ENCODE measurements around the gene ADGRF5.
"Not testable (repeated sequence)": the region's sequence is repeated elsewhere in the genome, so short reads cannot be mapped to it uniquely, and the experiment has no call there.

ADGRF5 gene

DNA sequence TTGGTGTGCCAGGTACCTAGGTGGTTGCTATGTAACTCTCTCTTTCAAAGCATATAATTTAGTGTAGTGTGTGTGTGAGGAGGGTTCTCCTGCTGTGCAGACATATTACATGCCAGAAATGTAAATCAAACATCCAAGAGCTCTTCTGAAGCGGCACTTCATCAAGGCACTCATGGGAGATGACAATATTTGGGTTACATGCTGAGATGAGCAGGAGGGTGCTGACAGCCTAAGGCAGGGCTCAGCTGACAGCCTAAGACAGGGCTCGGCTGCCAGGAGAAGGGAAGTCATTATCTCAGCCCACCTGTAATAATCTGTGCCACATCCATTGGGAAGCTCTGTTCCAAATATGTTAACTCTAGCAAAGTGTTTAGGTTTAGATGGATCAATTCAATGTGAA lies 39.1 kb downstream of the ADGRF5 start:
- Mint-ChIP-seq H3K27me3 (no peaks in the 10 kb centered on the region), H3K9me3 (no peaks in the 10 kb centered on the region), H3K4me1 (no peaks in the 10 kb centered on the region), H3K4me3 (no peak overlapping the region), H3K27ac (no peak overlapping the region), H3K36me3 (no peaks in the 10 kb centered on the region)
- ATAC-seq, result no peak

DNA sequence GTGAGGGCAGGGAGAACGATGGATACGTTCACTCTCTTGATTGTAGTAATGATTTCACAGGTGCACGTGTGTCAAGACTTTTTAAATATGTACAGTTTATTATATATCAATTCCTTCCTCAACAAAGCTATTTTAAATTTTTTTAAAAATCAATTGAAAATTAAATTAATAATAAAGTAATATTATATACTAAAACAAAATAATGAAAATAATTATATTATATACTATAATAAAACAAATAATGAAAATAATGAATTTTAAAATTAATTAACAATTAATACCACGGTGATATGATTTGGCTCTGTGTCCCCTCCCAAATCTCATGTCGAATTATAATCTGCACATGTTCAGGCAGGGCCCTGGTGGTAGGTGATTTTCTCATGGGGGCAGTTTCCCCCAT lies 42.7 kb downstream of the ADGRF5 start:
- H3K27ac Mint-ChIP-seq, result no peak overlapping the region
- no peak overlapping the region for H3K4me3 Mint-ChIP-seq
- H3K36me3 Mint-ChIP-seq, result no peaks in the 10 kb centered on the region
- H3K27me3 Mint-ChIP-seq, result peaks cover 9% of the 10 kb centered on the region
- ATAC-seq, result no peak
- no peaks in the 10 kb centered on the region for H3K9me3 Mint-ChIP-seq
- no peaks in the 10 kb centered on the region for H3K4me1 Mint-ChIP-seq

DNA sequence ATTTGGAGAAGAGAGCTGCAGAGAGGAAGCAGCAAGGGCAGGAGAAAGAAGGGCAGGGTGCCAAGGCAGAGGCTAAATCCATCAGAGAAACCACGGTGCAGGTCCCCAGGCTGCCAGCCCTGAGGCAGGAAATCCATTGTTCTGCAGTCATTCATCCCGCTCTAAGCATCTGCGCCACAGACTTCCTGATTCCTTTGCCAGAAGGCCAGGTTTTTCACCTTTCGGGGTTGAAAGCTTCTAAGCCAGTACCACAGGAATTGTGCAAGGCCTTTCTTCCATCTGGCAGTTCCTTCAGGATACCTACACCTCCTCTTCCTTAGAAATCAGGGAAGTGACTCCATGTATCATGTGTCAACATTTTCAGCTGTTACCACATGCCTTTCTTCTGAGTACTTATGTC lies 45.6 kb downstream of the ADGRF5 start:
- Mint-ChIP-seq H3K27ac (no peak overlapping the region), H3K27me3 (peaks cover 9% of the 10 kb centered on the region), H3K4me3 (no peak overlapping the region), H3K36me3 (no peaks in the 10 kb centered on the region), H3K4me1 (no peaks in the 10 kb centered on the region), H3K9me3 (no peaks in the 10 kb centered on the region)
- ATAC-seq, result no peak

DNA sequence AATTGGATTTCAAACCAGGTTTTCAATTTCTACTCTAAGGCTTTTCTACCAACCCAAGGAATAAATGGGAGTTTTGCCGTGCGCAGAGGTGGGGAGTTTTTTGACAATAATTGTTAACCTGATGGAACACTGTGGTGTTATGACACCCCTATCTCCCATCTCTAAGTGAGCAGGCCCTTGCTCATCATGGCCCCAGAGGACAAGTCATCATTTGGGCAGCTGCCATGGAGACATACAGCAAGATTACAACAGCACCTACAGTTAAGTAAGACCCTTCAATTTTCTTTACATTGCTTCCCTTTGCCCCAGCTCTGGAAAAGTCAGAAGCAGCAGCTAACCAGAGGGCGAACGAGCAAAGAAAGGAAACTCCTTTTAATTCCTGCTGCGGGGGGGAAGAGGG lies 54.3 kb downstream of the ADGRF5 start:
- no peak for ATAC-seq
- Mint-ChIP-seq H3K27ac (no peak overlapping the region), H3K27me3 (no peaks in the 10 kb centered on the region)

DNA sequence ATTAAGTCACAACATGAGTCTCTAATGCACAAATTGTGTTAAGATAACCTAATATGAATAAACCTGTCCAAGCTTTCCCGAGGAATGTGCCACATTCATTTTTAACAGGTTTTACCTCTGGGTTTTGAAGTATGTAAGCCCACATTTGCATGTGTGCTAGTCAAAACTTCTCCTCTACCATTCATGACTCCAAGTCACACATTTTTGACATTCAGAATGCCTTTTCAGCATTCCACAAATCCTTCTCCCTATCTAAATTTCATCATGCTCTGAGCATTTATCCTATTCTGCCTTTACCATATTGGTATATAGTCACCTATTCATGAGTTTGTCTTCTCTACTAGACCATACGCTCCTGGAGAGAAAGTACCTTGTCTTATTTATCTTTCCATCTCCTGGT lies 56.5 kb downstream of the ADGRF5 start:
- no peaks in the 10 kb centered on the region for H3K9me3 Mint-ChIP-seq
- no peaks in the 10 kb centered on the region for H3K36me3 Mint-ChIP-seq
- no peaks in the 10 kb centered on the region for H3K27me3 Mint-ChIP-seq
- H3K4me1 Mint-ChIP-seq, result no peaks in the 10 kb centered on the region
- H3K27ac Mint-ChIP-seq, result no peak overlapping the region
- ATAC-seq, result no peak
- no peak overlapping the region for H3K4me3 Mint-ChIP-seq

More for the DNA sequence above, 54.3 kb downstream of the ADGRF5 start:
- no peaks in the 10 kb centered on the region for H3K9me3 Mint-ChIP-seq
- H3K36me3 Mint-ChIP-seq, result no peaks in the 10 kb centered on the region
- H3K4me1 Mint-ChIP-seq, result no peaks in the 10 kb centered on the region
- H3K4me3 Mint-ChIP-seq, result no peak overlapping the region

DNA sequence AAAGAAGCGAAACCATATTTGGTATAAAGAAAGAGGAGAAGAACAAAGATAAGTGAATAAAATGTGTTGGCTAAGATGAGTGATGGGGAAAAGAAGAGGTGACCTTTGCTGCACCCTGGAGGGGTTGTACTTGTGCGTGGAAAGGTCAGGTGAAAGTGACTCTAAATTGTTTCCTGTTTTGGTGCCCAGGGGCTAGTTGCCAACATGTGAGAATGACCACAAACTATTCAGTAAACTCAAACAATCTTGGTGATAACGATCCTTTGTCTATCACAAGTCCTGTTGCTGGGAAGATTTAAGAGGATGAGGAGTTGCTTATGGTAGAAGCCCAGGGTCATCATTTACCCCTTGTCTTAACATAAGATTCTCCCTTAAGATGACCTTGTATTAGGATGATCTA lies 57.9 kb downstream of the ADGRF5 start:
- Mint-ChIP-seq H3K36me3 (no peaks in the 10 kb centered on the region), H3K4me1 (no peaks in the 10 kb centered on the region), H3K27ac (no peak overlapping the region), H3K4me3 (no peak overlapping the region), H3K27me3 (no peaks in the 10 kb centered on the region), H3K9me3 (no peaks in the 10 kb centered on the region)
- no peak for ATAC-seq

DNA sequence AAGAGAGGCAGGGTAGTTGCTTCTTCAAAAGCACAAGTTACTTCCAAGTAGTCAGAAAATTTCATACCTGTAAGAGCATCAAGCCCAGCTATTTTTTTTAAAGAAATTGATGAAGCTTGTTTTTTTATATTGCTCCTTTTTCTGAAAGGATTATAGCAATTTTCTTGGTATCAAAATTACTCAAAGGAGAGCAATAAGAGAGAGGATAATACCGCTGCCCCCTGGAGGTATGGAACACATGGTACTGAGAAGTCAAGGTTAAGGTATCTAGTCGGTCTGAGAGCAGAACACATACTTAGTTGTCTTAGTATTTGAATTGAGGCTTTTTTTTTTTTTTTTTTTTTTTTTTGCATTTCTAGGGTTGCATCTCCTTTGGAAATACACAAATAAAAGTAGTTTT lies 59.4 kb downstream of the ADGRF5 start:
- ATAC-seq, result no peak
- no peaks in the 10 kb centered on the region for H3K36me3 Mint-ChIP-seq
- no peaks in the 10 kb centered on the region for H3K9me3 Mint-ChIP-seq
- no peaks in the 10 kb centered on the region for H3K4me1 Mint-ChIP-seq
- no peak overlapping the region for H3K4me3 Mint-ChIP-seq
- H3K27me3 Mint-ChIP-seq, result no peaks in the 10 kb centered on the region
- no peak overlapping the region for H3K27ac Mint-ChIP-seq

DNA sequence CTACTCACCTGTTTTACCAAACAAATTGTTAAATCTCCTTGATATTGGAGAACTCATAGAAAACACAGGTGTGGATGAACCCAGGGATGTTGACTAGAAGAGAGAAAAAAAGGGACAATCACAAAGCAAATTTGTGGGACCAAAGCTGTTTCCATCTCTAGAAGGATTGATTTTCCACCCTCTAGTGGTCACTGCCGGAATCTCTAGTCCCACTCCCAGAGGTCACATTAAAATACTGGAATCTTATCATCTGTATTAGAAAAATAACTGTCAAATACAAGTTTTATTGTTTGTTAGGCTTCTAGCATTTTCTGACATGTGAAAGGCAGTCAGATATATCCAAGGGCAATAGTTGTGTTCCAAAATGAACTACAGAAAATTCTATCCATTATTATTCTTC lies 65.8 kb downstream of the ADGRF5 start:
- H3K4me1 Mint-ChIP-seq, H3K4me3 Mint-ChIP-seq, H3K9me3 Mint-ChIP-seq, H3K27ac Mint-ChIP-seq, H3K36me3 Mint-ChIP-seq, ATAC-seq: not testable (repeated sequence)
- peaks cover 12% of the 10 kb centered on the region for H3K27me3 Mint-ChIP-seq

DNA sequence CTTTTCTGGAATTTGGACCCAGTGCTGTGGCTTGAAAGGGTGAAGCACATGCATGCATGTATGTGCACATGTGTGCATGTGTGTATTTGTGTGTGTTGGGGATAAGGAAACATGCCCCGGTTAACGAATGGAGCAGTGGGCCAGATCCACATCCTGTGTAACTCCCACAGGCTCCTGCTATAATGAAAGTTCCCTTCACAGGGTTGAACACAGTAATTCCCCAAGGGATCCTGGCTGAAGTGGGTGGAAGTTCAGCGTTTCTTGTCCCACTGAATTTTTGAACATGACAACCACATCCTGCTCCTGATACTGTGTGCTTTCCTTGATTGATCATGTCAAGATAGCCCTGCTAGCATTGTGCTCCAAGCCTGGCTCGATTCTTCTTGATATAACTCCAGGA lies 70.2 kb downstream of the ADGRF5 start:
- not testable (repeated sequence) for H3K9me3 Mint-ChIP-seq, H3K4me3 Mint-ChIP-seq, H3K27ac Mint-ChIP-seq, H3K36me3 Mint-ChIP-seq, ATAC-seq
- peaks cover 14% of the 10 kb centered on the region for H3K4me1 Mint-ChIP-seq
- peaks cover 27% of the 10 kb centered on the region for H3K27me3 Mint-ChIP-seq

DNA sequence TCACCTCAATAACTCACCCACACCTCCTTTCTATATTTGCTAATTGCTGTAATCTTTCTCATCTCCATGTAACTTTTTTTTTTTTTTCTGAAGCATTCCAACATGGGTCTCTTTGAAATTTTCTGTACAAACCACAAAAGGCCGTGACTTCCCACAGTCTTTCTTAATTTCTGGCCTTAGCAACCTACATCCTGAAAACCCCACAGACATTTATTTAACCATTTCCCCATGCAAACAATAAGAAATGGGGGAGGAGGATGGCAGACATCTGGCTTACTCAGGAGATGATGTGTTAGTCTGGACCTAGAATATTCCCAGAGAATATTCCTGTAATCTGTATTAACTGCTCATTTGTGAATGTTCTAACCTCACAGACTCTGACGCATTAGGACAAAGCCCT lies 70.9 kb downstream of the ADGRF5 start:
- Mint-ChIP-seq H3K4me3 (no peak overlapping the region), H3K36me3 (no peaks in the 10 kb centered on the region), H3K27ac (no peak overlapping the region), H3K9me3 (no peaks in the 10 kb centered on the region), H3K27me3 (peaks cover 27% of the 10 kb centered on the region), H3K4me1 (peaks cover 14% of the 10 kb centered on the region)
- ATAC-seq, result no peak

DNA sequence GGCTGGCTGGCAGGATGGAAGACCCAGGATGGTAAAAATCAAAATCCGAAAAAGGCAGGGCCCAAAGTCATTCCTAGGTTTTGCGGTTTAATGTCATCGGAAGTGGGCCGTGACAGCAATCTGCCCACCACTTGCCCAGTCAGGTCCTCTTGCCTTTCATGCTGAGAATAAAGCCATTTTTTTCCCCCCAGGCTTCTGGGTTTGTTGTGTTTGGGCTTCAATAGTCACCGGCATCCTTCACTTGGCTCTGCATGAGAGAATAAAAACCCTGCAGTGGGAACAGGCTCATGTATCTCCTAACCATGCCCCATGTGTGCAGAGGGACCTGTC lies 72.4 kb downstream of the ADGRF5 start:
- ATAC-seq, result no peak
- Mint-ChIP-seq H3K4me1 (peaks cover 14% of the 10 kb centered on the region), H3K36me3 (no peaks in the 10 kb centered on the region), H3K9me3 (no peaks in the 10 kb centered on the region), H3K27me3 (peaks cover 22% of the 10 kb centered on the region), H3K4me3 (no peak overlapping the region), H3K27ac (no peak overlapping the region)

DNA sequence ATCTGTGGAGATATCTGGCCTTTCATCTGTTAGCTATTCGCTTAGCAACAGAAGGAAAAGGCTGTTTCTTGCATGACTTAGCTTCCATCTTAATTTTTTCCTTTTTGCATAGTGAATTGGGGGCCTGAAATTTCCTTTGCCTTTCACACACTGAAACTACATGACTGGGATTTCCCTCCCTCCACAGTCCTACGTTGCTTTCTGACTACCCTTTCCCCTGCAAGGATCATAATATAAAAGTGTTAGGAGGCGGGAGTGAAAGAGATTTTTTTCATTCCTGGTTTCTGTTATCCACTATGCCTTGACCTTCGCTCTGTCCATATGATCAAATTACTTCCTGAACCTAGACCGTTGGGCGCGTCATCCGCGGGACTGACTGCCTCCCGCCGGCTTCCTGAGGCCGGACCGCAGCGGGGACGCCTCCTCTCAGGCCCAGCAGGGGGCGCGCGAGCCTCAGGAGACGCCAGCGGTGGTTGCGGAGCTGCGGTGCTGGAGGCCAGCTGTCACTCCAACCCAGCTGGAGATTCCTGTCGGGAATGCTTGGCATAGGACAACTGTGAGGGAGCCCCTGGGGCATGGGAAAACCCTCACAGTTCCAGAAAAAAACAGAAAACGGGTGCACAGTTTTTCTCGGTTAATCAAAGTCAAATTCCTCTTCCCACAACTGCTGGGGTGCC lies 72.9 kb downstream of the ADGRF5 start:
- Mint-ChIP-seq H3K9me3 (peaks cover 3% of the 10 kb centered on the region), H3K36me3 (no peaks in the 10 kb centered on the region), H3K27me3 (peaks cover 17% of the 10 kb centered on the region), H3K4me1 (peaks cover 14% of the 10 kb centered on the region), H3K27ac (no peak overlapping the region), H3K4me3 (peak overlapping the region; percentile 40)
- ATAC-seq, result peak; percentile 70

DNA sequence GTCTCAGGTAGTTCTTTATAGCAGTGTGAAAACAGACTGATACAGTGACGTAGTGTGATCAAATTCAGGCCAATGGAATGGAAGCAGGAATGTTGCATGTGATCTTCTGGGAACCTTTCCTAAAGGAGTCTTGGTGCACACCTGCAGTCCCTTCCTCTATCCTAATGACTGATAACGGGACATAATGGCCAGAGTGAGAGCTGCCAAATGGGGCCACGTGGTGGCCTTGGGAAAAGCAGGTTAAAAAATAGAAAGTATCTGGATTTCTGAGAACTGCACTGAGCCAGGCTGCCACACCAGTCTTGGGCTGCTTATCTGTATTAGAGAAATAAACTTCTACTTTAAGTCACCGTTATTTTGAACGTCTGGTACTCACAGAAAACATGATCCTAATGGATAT lies 76.6 kb downstream of the ADGRF5 start:
- peaks cover 7% of the 10 kb centered on the region for H3K4me1 Mint-ChIP-seq
- H3K9me3 Mint-ChIP-seq, result peaks cover 12% of the 10 kb centered on the region
- H3K27ac Mint-ChIP-seq, result no peak overlapping the region

DNA sequence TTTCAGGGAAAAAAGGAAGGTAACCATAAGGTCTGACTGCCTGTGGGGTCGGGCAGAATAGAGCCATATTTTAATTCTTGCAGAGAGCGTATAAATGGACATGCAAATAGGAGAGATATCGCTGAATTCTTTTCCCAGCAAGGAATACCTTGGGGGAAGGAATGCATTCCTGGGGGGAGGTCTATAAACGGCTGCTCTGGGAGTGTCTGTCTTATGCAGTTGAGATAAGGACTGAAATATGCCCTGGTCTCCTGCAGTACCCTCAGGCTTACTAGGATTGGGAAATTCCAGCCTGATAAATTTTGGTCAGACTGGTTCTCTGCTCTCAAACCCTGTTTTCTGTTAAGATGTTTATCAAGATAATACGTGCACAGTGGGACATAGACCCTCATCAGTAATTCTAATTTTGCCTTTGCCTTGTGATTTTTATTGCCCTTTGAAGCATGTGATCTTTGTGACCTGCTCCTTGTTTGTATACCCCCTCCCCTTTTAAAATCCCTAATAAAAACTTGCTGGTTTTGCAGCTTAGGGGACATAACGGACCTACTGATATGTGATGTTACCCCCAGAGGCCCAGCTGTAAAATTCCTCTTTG lies 79.4 kb downstream of the ADGRF5 start:
- not testable (repeated sequence) for ATAC-seq, H3K4me3 Mint-ChIP-seq, H3K36me3 Mint-ChIP-seq, H3K27ac Mint-ChIP-seq, H3K4me1 Mint-ChIP-seq, H3K27me3 Mint-ChIP-seq
- H3K9me3 Mint-ChIP-seq, result peaks cover 12% of the 10 kb centered on the region

More for the DNA sequence above, 76.6 kb downstream of the ADGRF5 start:
- Mint-ChIP-seq H3K27me3 (peaks cover 15% of the 10 kb centered on the region), H3K36me3 (no peaks in the 10 kb centered on the region), H3K4me3 (no peak overlapping the region)
- ATAC-seq, result no peak

DNA sequence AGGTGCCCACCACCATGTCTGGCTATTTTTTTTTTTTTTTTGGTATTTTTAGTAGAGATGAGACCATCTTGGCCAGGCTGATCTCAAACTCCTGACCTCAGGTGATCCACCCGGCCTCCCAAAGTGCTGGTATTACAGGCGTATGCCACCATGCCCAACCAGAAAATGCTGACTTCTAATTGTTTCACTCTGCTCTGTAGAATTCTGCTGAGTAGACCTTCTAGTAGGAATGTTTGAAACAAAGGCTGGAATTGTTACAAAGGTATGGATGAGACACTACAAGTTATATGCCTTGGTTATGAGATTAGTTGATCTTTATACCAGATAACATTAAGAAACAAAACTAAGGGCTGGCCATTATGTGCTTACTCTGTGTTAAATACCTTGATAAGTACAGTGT lies 83.7 kb downstream of the ADGRF5 start:
- Mint-ChIP-seq H3K27ac (no peak overlapping the region), H3K9me3 (peaks cover 8% of the 10 kb centered on the region), H3K4me1 (no peaks in the 10 kb centered on the region), H3K27me3 (no peaks in the 10 kb centered on the region), H3K4me3 (no peak overlapping the region), H3K36me3 (no peaks in the 10 kb centered on the region)
- no peak for ATAC-seq

DNA sequence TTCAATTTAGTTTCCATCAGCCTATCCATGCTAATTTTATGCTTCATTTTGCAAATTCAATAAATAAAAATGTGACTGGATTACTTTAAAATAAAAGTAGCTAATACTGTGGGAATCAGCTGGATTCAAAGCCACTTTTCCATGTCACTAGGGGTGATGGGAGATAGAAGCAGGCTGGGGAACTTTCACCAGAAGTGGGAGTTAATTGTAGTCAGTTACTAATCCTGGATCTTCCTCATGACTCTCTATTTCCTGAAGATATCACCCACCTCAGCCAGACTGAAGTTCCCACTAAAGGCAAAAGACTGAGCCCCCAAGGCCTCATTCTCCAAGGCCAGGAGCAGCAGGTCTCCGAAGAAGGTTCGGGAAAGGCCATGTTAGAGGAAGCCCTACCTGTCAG lies 86.7 kb downstream of the ADGRF5 start:
- H3K9me3 Mint-ChIP-seq, H3K27me3 Mint-ChIP-seq, H3K36me3 Mint-ChIP-seq, H3K4me1 Mint-ChIP-seq, ATAC-seq, H3K27ac Mint-ChIP-seq, H3K4me3 Mint-ChIP-seq: not testable (repeated sequence)
